ENCODE data around the gene SLX9.

DNA sequence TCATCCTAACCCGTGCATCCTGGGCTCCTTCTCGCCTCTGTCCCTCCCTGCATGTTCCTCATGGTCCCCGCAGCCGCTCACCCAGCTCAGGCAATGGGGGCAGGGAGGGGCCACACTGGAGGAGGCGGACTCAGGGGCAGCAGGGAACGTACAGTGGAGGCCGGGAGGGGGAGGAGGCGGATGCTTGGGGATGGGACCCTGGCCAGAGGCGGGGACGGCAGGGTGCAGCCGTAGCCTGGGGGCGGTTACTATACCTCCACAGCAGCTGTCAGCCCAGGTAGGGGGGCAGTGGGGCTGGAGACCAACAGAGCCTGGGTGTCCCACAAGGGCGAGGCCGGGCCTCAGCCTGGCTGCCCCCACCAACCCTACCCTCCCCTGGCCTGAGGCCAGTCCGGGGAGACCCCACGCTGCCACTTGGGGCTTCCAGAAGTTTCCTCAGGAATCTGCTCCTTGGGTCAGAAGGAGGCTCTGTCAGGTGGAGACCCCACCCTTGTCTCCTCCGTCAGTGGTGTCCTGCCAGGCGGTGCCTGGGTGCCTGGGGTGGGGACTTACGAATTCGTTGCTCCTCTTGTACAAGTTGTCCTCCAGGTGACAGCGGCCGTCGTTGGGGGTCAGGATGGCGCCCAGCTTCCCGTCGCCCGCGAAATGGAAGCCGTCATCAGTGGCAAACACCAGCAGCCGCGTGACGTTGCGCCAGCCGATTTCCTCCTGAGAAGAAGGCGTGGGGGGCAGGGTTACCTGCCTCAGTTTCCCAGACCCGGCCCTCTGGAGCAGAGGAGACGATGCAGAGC lies 39.9 kb upstream of the SLX9 start:
- TF ChIP-seq, protein P1, sequence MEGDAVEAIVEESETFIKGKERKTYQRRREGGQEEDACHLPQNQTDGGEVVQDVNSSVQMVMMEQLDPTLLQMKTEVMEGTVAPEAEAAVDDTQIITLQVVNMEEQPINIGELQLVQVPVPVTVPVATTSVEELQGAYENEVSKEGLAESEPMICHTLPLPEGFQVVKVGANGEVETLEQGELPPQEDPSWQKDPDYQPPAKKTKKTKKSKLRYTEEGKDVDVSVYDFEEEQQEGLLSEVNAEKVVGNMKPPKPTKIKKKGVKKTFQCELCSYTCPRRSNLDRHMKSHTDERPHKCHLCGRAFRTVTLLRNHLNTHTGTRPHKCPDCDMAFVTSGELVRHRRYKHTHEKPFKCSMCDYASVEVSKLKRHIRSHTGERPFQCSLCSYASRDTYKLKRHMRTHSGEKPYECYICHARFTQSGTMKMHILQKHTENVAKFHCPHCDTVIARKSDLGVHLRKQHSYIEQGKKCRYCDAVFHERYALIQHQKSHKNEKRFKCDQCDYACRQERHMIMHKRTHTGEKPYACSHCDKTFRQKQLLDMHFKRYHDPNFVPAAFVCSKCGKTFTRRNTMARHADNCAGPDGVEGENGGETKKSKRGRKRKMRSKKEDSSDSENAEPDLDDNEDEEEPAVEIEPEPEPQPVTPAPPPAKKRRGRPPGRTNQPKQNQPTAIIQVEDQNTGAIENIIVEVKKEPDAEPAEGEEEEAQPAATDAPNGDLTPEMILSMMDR (IDR thresholded peaks at IDR 0.05; ENCODE audit: low read depth, low read length, poor library complexity, severe bottlenecking), result no peak
- TF ChIP-seq EZH2phosphoT487 (IDR thresholded peaks at IDR 0.05; ENCODE audit: borderline replicate concordance, low read length), result no peak
